Activated CD8-positive, alpha-beta T cell treated with anti-CD3 and anti-CD28 coated beads for 36 hours (primary cell): Measurements from ENCODE around the gene DUOXA1. TPM values are rescaled to one million over a fixed set of nuclear protein-coding genes. Genes with fewer than 3 reads are reported as not detected.

Source experiments
- ATAC-seq: fragments of 200-7000 bp; cut with Tn5 transposase; one replicate; pipeline ENCODE4 v1.10.0; 2021; ENCODE audit warnings: mild to moderate bottlenecking, moderate library complexity
- CTCF ChIA-PET: fragments of 350-600 bp; sonication (Branson Sonifier 250); formaldehyde crosslinking; loops from one replicate; lab custom pipeline; 2021; ENCODE audit warnings: antibody characterized with exemption; lab: Charles Lee
- POLR2A ChIA-PET: fragments of 350-600 bp; sonication (Branson Sonifier 250); formaldehyde crosslinking; loops from one replicate; lab custom pipeline; 2021; ENCODE audit warnings: antibody characterized with exemption; lab: Charles Lee
- DNase-seq: peaks from one replicate; pipeline ENCODE4 v3.0.0-alpha.2; 2020
- H3K27ac Mint-ChIP-seq: one replicate; pipeline ENCODE4 v1.8.0; 2021; ENCODE audit warnings: mild to moderate bottlenecking, mixed read lengths
- H3K27me3 Mint-ChIP-seq: one replicate; pipeline ENCODE4 v1.8.0; 2021; ENCODE audit warnings: mixed read lengths
- H3K36me3 Mint-ChIP-seq: one replicate; pipeline ENCODE4 v1.8.0; 2021; ENCODE audit warnings: low read depth, mixed read lengths
- H3K4me1 Mint-ChIP-seq: one replicate; pipeline ENCODE4 v1.8.0; 2021; ENCODE audit warnings: low read depth, mixed read lengths
- H3K4me3 Mint-ChIP-seq: one replicate; pipeline ENCODE4 v1.8.0; 2021; ENCODE audit warnings: mild to moderate bottlenecking, moderate library complexity, mixed read lengths
- H3K9me3 Mint-ChIP-seq: one replicate; pipeline ENCODE4 v1.8.0; 2021; ENCODE audit warnings: mixed read lengths
- CTCF ChIP-seq: fragments of 200-600 bp; IDR thresholded peaks from one replicate; pipeline ENCODE4 v1.8.0; 2022; ENCODE audit warnings: antibody characterized with exemption, mild to moderate bottlenecking
- intact Hi-C: fragments of 100-400 bp; cut with micrococcal nuclease; formaldehyde crosslinking; loops from one replicate; pipeline ENCODE4 v1.10.0; 2022
- total RNA-seq, 2 experiments: library from RNA; stranded (reverse); gene quantifications; one replicate each; pipeline ENCODE4 v1.2.3, GENCODE V29; 2021

DUOXA1 gene
- total RNA-seq, 2 experiments from 2014 or later = not detected

GRCh38 chr15:45093013-45093412 is 36.7 kb downstream of the DUOXA1 start:
- POLR2A ChIA-PET = interaction anchor here (0.6 kb wide), 1 partner anchor 17 kb away, joined by 3 read pairs; no protein-coding TSS in a partner anchor
- DNase-seq = no peak
- Mint-ChIP-seq H3K4me1 (no peaks in the 10 kb centered on the region), H3K4me3 (no peak overlapping the region), H3K27ac (no peak overlapping the region), H3K9me3 (no peaks in the 10 kb centered on the region), H3K36me3 (no peaks in the 10 kb centered on the region), H3K27me3 (peaks cover 16% of the 10 kb centered on the region)
- CTCF ChIA-PET = interaction anchor here (1.7 kb wide), 1 partner anchor 25 kb away, joined by 6 read pairs; no protein-coding TSS in a partner anchor
- TF ChIP-seq CTCF = no peak
- ATAC-seq = no peak
- intact Hi-C loops = no loop called here

GRCh38 chr15:45091576-45091975 is 38.1 kb downstream of the DUOXA1 start:
- Mint-ChIP-seq H3K9me3 (no peaks in the 10 kb centered on the region), H3K4me1 (no peaks in the 10 kb centered on the region), H3K4me3 (no peak overlapping the region), H3K27ac (no peak overlapping the region), H3K27me3 (peaks cover 22% of the 10 kb centered on the region), H3K36me3 (no peaks in the 10 kb centered on the region)
- DNase-seq (no peak), ATAC-seq (no peak)
- POLR2A ChIA-PET = no interaction called here
- CTCF ChIA-PET = interaction anchor here (1.7 kb wide), 1 partner anchor 26 kb away, joined by 6 read pairs; no protein-coding TSS in a partner anchor
- intact Hi-C loops = no loop called here
- TF ChIP-seq CTCF = no peak

GRCh38 chr15:45091161-45091560 is 38.5 kb downstream of the DUOXA1 start:
- intact Hi-C loops = no loop called here
- H3K36me3 Mint-ChIP-seq = no peaks in the 10 kb centered on the region
- peaks cover 22% of the 10 kb centered on the region for H3K27me3 Mint-ChIP-seq
- no peaks in the 10 kb centered on the region for H3K4me1 Mint-ChIP-seq
- no peak for DNase-seq
- no peak for ATAC-seq
- H3K4me3 Mint-ChIP-seq = no peak overlapping the region
- TF ChIP-seq CTCF = no peak
- no peak overlapping the region for H3K27ac Mint-ChIP-seq
- ChIA-PET POLR2A (no interaction called here), CTCF (no interaction called here)
- no peaks in the 10 kb centered on the region for H3K9me3 Mint-ChIP-seq

GRCh38 chr15:45089712-45090373 is 39.8 kb downstream of the DUOXA1 start:
- intact Hi-C loops = no loop called here
- ATAC-seq = no peak
- Mint-ChIP-seq H3K27me3 (peaks cover 24% of the 10 kb centered on the region), H3K4me1 (no peaks in the 10 kb centered on the region), H3K36me3 (no peaks in the 10 kb centered on the region), H3K4me3 (no peak overlapping the region), H3K9me3 (no peaks in the 10 kb centered on the region), H3K27ac (no peak overlapping the region)
- no peak for DNase-seq
- ChIA-PET CTCF (interaction anchor here (0.8 to 1.5 kb wide), 2 partner anchors 28 to 340 kb away, joined by 3 read pairs; no protein-coding TSS in a partner anchor), POLR2A (no interaction called here)
- TF ChIP-seq CTCF = no peak
